SU-DHL-6 (cell line): ENCODE results near the gene GPX4.

ENCODE experiments used
- H2AFZ ChIP-seq: fragments of 200-600 bp; sonication (generic); 2 replicates; pipeline ENCODE4 v1.6.1; 2014; ENCODE audit warnings: low read depth, mild to moderate bottlenecking, moderate library complexity, mixed read lengths, antibody characterized with exemption, low read length; ENCODE audit not compliant: severe bottlenecking
- H3F3A ChIP-seq: fragments of 200-600 bp; shearing (Covaris generic); 2 replicates; pipeline ENCODE4 v1.6.0; 2016; ENCODE audit warnings: antibody characterized with exemption, mild to moderate bottlenecking; ENCODE audit not compliant: insufficient read depth
- H3K27ac ChIP-seq: fragments of 200-600 bp; sonication (generic); 2 replicates; pipeline ENCODE4 v1.5.1; 2016; ENCODE audit warnings: low read depth, mild to moderate bottlenecking, low read length, moderate library complexity, mixed read lengths
- H3K27me3 ChIP-seq: fragments of 200-600 bp; sonication (generic), shearing (Covaris generic); 2 replicates; pipeline ENCODE4 v1.6.0; 2014; ENCODE audit warnings: mild to moderate bottlenecking, low read length
- H3K36me3 ChIP-seq: fragments of 200-600 bp; sonication (generic); 2 replicates; pipeline ENCODE4 v1.6.1; 2014; ENCODE audit warnings: mild to moderate bottlenecking, low read length, mixed read lengths
- H3K4me2 ChIP-seq: fragments of 300-600, 200-600 bp; shearing (Covaris generic), sonication (generic); 2 replicates; pipeline ENCODE4 v1.6.0; 2014; ENCODE audit warnings: low read length, low read depth, mild to moderate bottlenecking; ENCODE audit not compliant: poor library complexity, severe bottlenecking
- H3K4me3 ChIP-seq: fragments of 200-600 bp; sonication (generic); 2 replicates; pipeline ENCODE4 v1.5.1; 2014; ENCODE audit warnings: antibody characterized with exemption, low read length, mild to moderate bottlenecking, mixed read lengths; ENCODE audit not compliant: insufficient read depth, poor library complexity, severe bottlenecking
- H3K79me2 ChIP-seq: fragments of 200-600 bp; sonication (generic); 2 replicates; pipeline ENCODE4 v1.6.1; 2014; ENCODE audit warnings: mild to moderate bottlenecking, low read length, moderate library complexity; ENCODE audit not compliant: insufficient read depth
- H3K9ac ChIP-seq: fragments of 200-600 bp; sonication (generic); 2 replicates; pipeline ENCODE4 v1.7.0; 2014; ENCODE audit warnings: mild to moderate bottlenecking, low read length
- H3K9me2 ChIP-seq: fragments of 200-600 bp; sonication (generic); replicated peaks from 2 replicates; pipeline ENCODE4 v1.6.1; 2014; ENCODE audit warnings: low read length; ENCODE audit not compliant: insufficient read depth
- H3K9me3 ChIP-seq: fragments of 200-600 bp; sonication (generic); 2 replicates; pipeline ENCODE4 v1.6.1; 2014; ENCODE audit warnings: low read length, mixed read lengths; ENCODE audit not compliant: insufficient read depth
- H4K20me1 ChIP-seq: fragments of 200-600 bp; sonication (generic); 2 replicates; pipeline ENCODE4 v1.6.1; 2014; ENCODE audit warnings: low read depth, mild to moderate bottlenecking, antibody characterized with exemption, low read length, moderate library complexity, mixed read lengths
- EZH2phosphoT487 ChIP-seq: fragments of 200-600 bp; sonication (generic), shearing (Covaris generic); conservative IDR thresholded peaks from 2 replicates; pipeline ENCODE4 v1.6.1; 2018; ENCODE audit warnings: mild to moderate bottlenecking, antibody characterized with exemption, low read length, moderate library complexity, mixed read lengths
- TF ChIP-seq, protein P1 (sequence below): fragments of 200-600 bp; sonication (generic); IDR thresholded peaks from one replicate; pipeline ENCODE4 v1.5.1; 2017; ENCODE audit warnings: antibody characterized with exemption, mild to moderate bottlenecking, low read length, moderate library complexity; ENCODE audit not compliant: insufficient read depth, poor library complexity, severe bottlenecking

Gene GPX4

DNA sequence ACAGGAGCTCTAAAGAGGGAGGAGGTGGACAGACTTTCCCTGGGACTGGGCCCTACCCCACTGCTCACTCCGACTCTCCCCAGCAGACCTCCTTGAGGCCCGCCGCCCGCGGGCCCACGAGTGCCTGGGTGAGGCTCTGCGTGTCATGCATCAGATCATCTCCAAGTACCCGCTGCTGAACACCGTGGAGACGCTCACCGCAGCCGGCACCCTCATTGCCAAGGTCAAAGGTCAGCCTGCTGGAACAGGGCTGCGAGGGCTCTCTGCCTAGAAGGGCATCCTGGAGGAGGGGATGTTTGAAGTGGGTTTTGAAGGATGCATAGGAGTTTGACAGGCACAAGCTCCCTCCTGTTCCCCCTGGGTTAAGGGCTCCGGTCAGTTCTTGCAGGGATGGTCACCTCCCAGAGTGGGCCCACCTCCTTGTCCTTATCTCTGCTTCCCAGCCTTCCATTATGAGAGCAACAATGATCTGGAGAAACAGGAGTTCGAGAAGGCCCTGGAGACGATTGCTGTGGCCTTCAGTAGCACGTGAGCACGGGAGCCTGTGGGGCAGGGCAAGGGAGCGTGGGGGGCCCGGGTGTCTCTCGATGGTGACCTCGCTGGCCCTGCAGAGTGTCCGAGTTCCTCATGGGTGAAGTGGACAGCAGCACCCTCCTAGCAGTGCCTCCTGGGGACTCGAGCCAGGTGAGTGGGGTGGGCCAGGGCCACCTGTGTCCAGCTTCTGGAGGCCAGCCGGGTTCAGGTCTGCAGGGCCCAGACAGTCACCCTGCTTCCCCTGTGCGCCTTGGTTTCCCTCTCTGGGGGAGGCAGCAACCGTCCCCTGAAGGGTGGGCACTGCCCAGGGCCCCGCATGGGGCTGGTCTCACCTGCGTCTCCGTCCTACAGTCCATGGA lies 30.5 kb upstream of the GPX4 start:
- Histone ChIP-seq H2AFZ (no peak overlapping the region), H3K4me2 (no peak overlapping the region), H4K20me1 (no peaks in the 10 kb centered on the region), H3K4me3 (no peak overlapping the region), H3K79me2 (peaks cover 14% of the 10 kb centered on the region), H3K27ac (no peak overlapping the region), H3F3A (peaks cover 48% of the 10 kb centered on the region), H3K36me3 (peaks cover 8% of the 10 kb centered on the region), H3K9ac (no peak overlapping the region), H3K9me3 (no peaks in the 10 kb centered on the region), H3K27me3 (no peaks in the 10 kb centered on the region), H3K9me2 (no peaks in the 10 kb centered on the region)
- TF ChIP-seq, protein P1, sequence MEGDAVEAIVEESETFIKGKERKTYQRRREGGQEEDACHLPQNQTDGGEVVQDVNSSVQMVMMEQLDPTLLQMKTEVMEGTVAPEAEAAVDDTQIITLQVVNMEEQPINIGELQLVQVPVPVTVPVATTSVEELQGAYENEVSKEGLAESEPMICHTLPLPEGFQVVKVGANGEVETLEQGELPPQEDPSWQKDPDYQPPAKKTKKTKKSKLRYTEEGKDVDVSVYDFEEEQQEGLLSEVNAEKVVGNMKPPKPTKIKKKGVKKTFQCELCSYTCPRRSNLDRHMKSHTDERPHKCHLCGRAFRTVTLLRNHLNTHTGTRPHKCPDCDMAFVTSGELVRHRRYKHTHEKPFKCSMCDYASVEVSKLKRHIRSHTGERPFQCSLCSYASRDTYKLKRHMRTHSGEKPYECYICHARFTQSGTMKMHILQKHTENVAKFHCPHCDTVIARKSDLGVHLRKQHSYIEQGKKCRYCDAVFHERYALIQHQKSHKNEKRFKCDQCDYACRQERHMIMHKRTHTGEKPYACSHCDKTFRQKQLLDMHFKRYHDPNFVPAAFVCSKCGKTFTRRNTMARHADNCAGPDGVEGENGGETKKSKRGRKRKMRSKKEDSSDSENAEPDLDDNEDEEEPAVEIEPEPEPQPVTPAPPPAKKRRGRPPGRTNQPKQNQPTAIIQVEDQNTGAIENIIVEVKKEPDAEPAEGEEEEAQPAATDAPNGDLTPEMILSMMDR = no peak
- TF ChIP-seq EZH2phosphoT487 = no peak

DNA sequence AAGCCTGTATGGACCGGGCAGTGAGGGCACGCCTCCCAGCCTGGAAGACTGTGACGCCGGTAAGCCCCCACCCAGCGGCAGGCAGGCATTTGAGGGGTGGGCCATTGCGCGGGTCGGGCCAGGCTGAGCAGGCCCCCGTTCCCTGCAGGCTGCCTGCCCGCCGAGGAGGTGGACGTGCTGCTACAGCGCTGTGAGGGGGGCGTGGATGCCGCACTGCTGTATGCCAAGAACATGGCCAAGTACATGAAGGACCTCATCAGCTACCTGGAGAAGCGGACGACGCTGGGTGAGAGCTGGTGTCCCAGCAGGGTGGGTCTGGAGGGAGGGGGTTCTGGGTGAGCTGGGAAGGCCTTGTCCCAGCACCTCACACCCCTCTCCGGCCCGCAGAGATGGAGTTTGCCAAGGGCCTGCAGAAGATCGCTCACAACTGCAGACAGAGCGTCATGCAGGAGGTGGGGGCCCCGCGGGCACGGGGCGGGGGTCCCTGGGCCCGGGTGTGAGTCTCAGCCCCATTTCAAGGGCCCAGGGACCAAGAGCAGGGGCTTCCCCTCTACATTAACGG lies 29.8 kb upstream of the GPX4 start:
- Histone ChIP-seq H3K4me2 (peak overlapping the region; percentile 62), H3K9me3 (no peaks in the 10 kb centered on the region), H3K27ac (peak overlapping the region; percentile 79), H3K4me3 (peak overlapping the region; percentile 35), H4K20me1 (no peaks in the 10 kb centered on the region), H3K36me3 (peaks cover 8% of the 10 kb centered on the region), H3K9ac (peak overlapping the region; percentile 49; the same call in 1 of the 2 replicates), H3F3A (peaks cover 44% of the 10 kb centered on the region), H3K27me3 (no peaks in the 10 kb centered on the region), H3K9me2 (no peaks in the 10 kb centered on the region), H2AFZ (no peak overlapping the region), H3K79me2 (peaks cover 7% of the 10 kb centered on the region)
- TF ChIP-seq, protein P1 = no peak
- no peak for TF ChIP-seq EZH2phosphoT487

DNA sequence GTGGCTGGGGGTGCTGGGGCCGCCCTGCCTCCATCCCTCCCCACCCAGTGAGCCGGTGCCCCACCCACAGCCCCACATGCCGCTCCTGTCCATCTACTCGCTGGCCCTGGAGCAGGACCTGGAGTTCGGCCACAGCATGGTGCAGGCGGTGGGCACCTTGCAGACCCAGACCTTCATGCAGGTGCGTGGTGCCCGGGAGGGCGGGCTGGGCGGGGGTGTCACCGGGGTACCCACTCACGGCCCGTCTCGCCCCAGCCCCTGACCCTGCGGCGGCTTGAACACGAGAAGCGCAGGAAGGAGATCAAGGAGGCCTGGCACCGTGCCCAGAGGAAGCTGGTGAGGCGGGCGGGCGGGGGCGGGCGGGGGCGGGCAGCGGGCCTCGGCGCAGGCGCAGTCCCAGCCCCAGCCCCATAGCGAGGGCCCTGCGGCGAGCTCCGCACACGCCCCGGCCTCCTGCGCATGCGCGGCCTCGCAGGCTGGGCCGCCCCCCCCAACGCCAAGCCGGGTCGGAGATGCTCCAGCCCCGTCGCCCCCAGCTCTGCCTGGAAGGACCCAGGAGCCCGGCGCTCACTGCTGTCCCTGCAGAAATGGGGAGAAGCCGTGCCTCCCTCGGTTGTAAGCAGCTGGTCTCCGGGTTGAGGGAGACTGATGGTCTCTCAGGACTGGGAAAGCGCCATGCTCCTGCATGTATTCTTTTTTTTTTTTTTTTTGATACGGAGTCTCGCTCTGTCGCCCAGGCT lies 29.1 kb upstream of the GPX4 start:
- peak overlapping the region; percentile 78 for H3K4me2 ChIP-seq
- peak overlapping the region; percentile 91 for H3K27ac ChIP-seq
- H3K9me2 ChIP-seq = no peaks in the 10 kb centered on the region
- H3F3A ChIP-seq = peaks cover 38% of the 10 kb centered on the region
- H2AFZ ChIP-seq = no peak overlapping the region
- H3K36me3 ChIP-seq = peaks cover 8% of the 10 kb centered on the region
- H3K4me3 ChIP-seq = peak overlapping the region; percentile 39
- H3K27me3 ChIP-seq = no peaks in the 10 kb centered on the region
- H3K9me3 ChIP-seq = no peaks in the 10 kb centered on the region
- peak overlapping the region; percentile 52; the same call in 1 of the 2 replicates for H3K9ac ChIP-seq
- H3K79me2 ChIP-seq = peaks cover 7% of the 10 kb centered on the region; the same call in 1 of the 2 replicates
- no peaks in the 10 kb centered on the region for H4K20me1 ChIP-seq
- no peak for TF ChIP-seq EZH2phosphoT487
- TF ChIP-seq, protein P1 = no peak
